ENCODE data around the gene GNAT2. TPM values are rescaled to one million over a fixed set of nuclear protein-coding genes. Genes with fewer than 3 reads are reported as not detected.

Gene GNAT2
- total and polyA plus RNA-seq, 2 donors (not counting 3 experiments of a cell fraction or from before 2014, with no cell fraction given): not detected

- Histone ChIP-seq H3K27me3 (ENCODE audit: control insufficient read depth in 2 of 2, insufficient read depth in 2 of 2, low read length in 2 of 2) (no peaks in the 10 kb centered on the region), H4K20me1 (replicated peaks; ENCODE audit: control insufficient read depth, extremely low read depth, insufficient read depth, low read length) (peaks cover 14% of the 10 kb centered on the region), H2AFZ (ENCODE audit: low read depth, low read length) (no peak overlapping the region), H3K4me3 (replicated peaks in 1 of 3; ENCODE audit: insufficient read depth in 1 of 3, low read depth in 1 of 3, low read length in 3 of 3) (no peak overlapping the region), H3K9me1 (replicated peaks; ENCODE audit: control insufficient read depth, extremely low read depth, insufficient read depth, low read length) (no peaks in the 10 kb centered on the region), H3K36me3 (ENCODE audit: control insufficient read depth in 2 of 2, extremely low read depth in 1 of 2, insufficient read depth in 2 of 2, low read length in 2 of 2) (no peaks in the 10 kb centered on the region), H3K9ac (replicated peaks; ENCODE audit: extremely low read depth, insufficient read depth, low read length) (no peak overlapping the region), H3K27ac (ENCODE audit: insufficient read depth, low read depth, low read length) (no peak overlapping the region), H3K79me2 (ENCODE audit: control insufficient read depth, insufficient read depth, low read length) (peaks cover 99% of the 10 kb centered on the region), H3K4me1 (ENCODE audit: control insufficient read depth, extremely low read depth, insufficient read depth, low read length) (peaks cover 12% of the 10 kb centered on the region), H3K4me2 (ENCODE audit: insufficient read depth, low read length) (no peak overlapping the region), H3K9me3 (replicated peaks; ENCODE audit: control insufficient read depth, insufficient read depth, low read length) (no peaks in the 10 kb centered on the region)
- TF ChIP-seq MYC (IDR thresholded peaks at IDR 0.05; ENCODE audit: low read depth, low read length): no peak
- no peak for TF ChIP-seq POLR2AphosphoS5 (IDR thresholded peaks at IDR 0.05; ENCODE audit: insufficient read depth, low read depth, low read length)
- no peak for TF ChIP-seq FOS (IDR thresholded peaks at IDR 0.05; ENCODE audit: borderline replicate concordance, insufficient read depth, low read length)
- TF ChIP-seq EZH2 (IDR thresholded peaks at IDR 0.05; ENCODE audit: borderline replicate concordance, low read depth, low read length, severe bottlenecking): no peak
- no peak for TF ChIP-seq POLR2A (IDR thresholded peaks at IDR 0.05; ENCODE audit: low read depth, low read length)
- no peak for TF ChIP-seq GATA2 (IDR thresholded peaks at IDR 0.05; ENCODE audit: insufficient read depth, insufficient read length, low read depth, low read length)
- TF ChIP-seq JUN (IDR thresholded peaks at IDR 0.05; ENCODE audit: borderline replicate concordance, insufficient read depth, insufficient read length, low read depth): no peak
- intact Hi-C loops (cut with micrococcal nuclease) (no loop called here), dilution Hi-C loops (cut with MboI; ENCODE audit: extremely low pct_ligation_motif_present, low sequenced_read_pairs) (no loop called here)
- POLR2A ChIA-PET: no interaction called here
- FAIRE-seq (no peak), DNase-seq (ENCODE audit: low read depth, low spot score) (no peak)
- BruUV-seq (replicated peaks): no TSS peak
- CTCF ChIA-PET: interaction anchor here (0.7 to 2.8 kb wide), 4 partner anchors 12 to 75 kb away, joined by 3 to 9 read pairs (median 4); no protein-coding TSS in a partner anchor
Observed at GRCh38 chr1:109565241-109565640, 54.2 kb downstream of the GNAT2 start.

GRCh38 chr1:109564194-109564878 lies 55.1 kb downstream of the GNAT2 start:
- H3K4me3 ChIP-seq (replicated peaks in 1 of 3; ENCODE audit: insufficient read depth in 1 of 3, low read depth in 1 of 3, low read length in 3 of 3): no peak overlapping the region
- H3K9me1 ChIP-seq (replicated peaks; ENCODE audit: control insufficient read depth, extremely low read depth, insufficient read depth, low read length): no peaks in the 10 kb centered on the region
- FAIRE-seq: no peak
- dilution Hi-C loops (cut with MboI; ENCODE audit: extremely low pct_ligation_motif_present, low sequenced_read_pairs): no loop called here
- no peak overlapping the region for H3K9ac ChIP-seq (replicated peaks; ENCODE audit: extremely low read depth, insufficient read depth, low read length)
- peaks cover 99% of the 10 kb centered on the region for H3K79me2 ChIP-seq (ENCODE audit: control insufficient read depth, insufficient read depth, low read length)
- H3K4me1 ChIP-seq (ENCODE audit: control insufficient read depth, extremely low read depth, insufficient read depth, low read length): peaks cover 11% of the 10 kb centered on the region
- no peak for DNase-seq (ENCODE audit: low read depth, low spot score)
- ChIA-PET CTCF (interaction anchor here (0.7 to 2.8 kb wide), 5 partner anchors 16 to 76 kb away, joined by 3 to 9 read pairs (median 4); no protein-coding TSS in a partner anchor), POLR2A (interaction anchor here (0.7 to 1.3 kb wide), 2 partner anchors 16 to 46 kb away, joined by 3 to 5 read pairs; partner anchors contain the start of gene GNAI3)
- H3K9me3 ChIP-seq (replicated peaks; ENCODE audit: control insufficient read depth, insufficient read depth, low read length): no peaks in the 10 kb centered on the region
- H3K36me3 ChIP-seq (ENCODE audit: control insufficient read depth in 2 of 2, extremely low read depth in 1 of 2, insufficient read depth in 2 of 2, low read length in 2 of 2): no peaks in the 10 kb centered on the region
- TF ChIP-seq POLR2AphosphoS5 (IDR thresholded peaks at IDR 0.05; ENCODE audit: insufficient read depth, low read depth, low read length) (no peak), CTCF (IDR thresholded peaks at IDR 0.05; ENCODE audit: extremely low read depth in 1 of 2, insufficient read depth in 1 of 2, low read depth in 1 of 2, low read length in 2 of 2) (no peak), POLR2A (IDR thresholded peaks at IDR 0.05; ENCODE audit: low read depth, low read length) (no peak), FOS (IDR thresholded peaks at IDR 0.05; ENCODE audit: borderline replicate concordance, insufficient read depth, low read length) (no peak), MAX (IDR thresholded peaks at IDR 0.05; ENCODE audit: insufficient read depth, insufficient read length) (no peak), MYC (IDR thresholded peaks at IDR 0.05; ENCODE audit: low read depth, low read length) (no peak), JUN (IDR thresholded peaks at IDR 0.05; ENCODE audit: borderline replicate concordance, insufficient read depth, insufficient read length, low read depth) (no peak), EZH2 (IDR thresholded peaks at IDR 0.05; ENCODE audit: borderline replicate concordance, low read depth, low read length, severe bottlenecking) (no peak)
- intact Hi-C loops (cut with micrococcal nuclease): no loop called here
- BruUV-seq (replicated peaks): no TSS peak
- H4K20me1 ChIP-seq (replicated peaks; ENCODE audit: control insufficient read depth, extremely low read depth, insufficient read depth, low read length): peaks cover 19% of the 10 kb centered on the region
- no peak overlapping the region for H3K4me2 ChIP-seq (ENCODE audit: insufficient read depth, low read length)
- no peak overlapping the region for H2AFZ ChIP-seq (ENCODE audit: low read depth, low read length)
- H3K27me3 ChIP-seq (ENCODE audit: control insufficient read depth in 2 of 2, insufficient read depth in 2 of 2, low read length in 2 of 2): no peaks in the 10 kb centered on the region
- no peak overlapping the region for H3K27ac ChIP-seq (ENCODE audit: insufficient read depth, low read depth, low read length)

Data from endothelial cell of umbilical vein (primary cell).